ENCODE results near the gene C1orf210.

GRCh38 chr1:43309405-43310025 lies 24.1 kb upstream of the C1orf210 start:
- TF ChIP-seq CTCF (optimal IDR thresholded peaks at IDR 0.05 in 1 of 3, IDR thresholded peaks at IDR 0.05 in 1 of 3, conservative IDR thresholded peaks at IDR 0.05 in 1 of 3; ENCODE audit: extremely low read depth in 1 of 3, insufficient read depth in 2 of 3, low read length in 3 of 3) (no peak), EZH2 (IDR thresholded peaks at IDR 0.05; ENCODE audit: low read length) (no peak)
